Vagina (tissue), 2 donors: ENCODE measurements around the gene TMEM144.

Source experiments
- POLR2A ChIP-seq, 2 donors: fragments of 450-650 bp; IDR thresholded peaks; one replicate each; pipeline ENCODE4 v1.6.1; 2017; ENCODE audit warnings: antibody characterized with exemption in 2 of 2, mild to moderate bottlenecking in 2 of 2, moderate library complexity in 2 of 2
- POLR2AphosphoS5 ChIP-seq, 2 donors: sonication (generic); formaldehyde crosslinking; IDR thresholded peaks; one replicate each; pipeline ENCODE4 v1.9.0; 2017; ENCODE audit warnings: antibody characterized with exemption in 2 of 2, mild to moderate bottlenecking in 2 of 2, low read depth in 1 of 2; ENCODE audit not compliant: insufficient read depth in 1 of 2

GRCh38 chr4:158238575-158238974 is 28.3 kb downstream of the TMEM144 start:
- TF ChIP-seq POLR2A (IDR thresholded peaks at IDR 0.05) (no peak), POLR2AphosphoS5 (IDR thresholded peaks at IDR 0.05; ENCODE audit: insufficient read depth in 1 of 2, low read depth in 1 of 2) (no peak)
